Uterus (tissue), 4 donors: ENCODE measurements around the gene GFRA4. TPM values are rescaled to one million over a fixed set of nuclear protein-coding genes. Genes with fewer than 3 reads are reported as not detected.

Experiments
- DNase-seq, 2 donors: peaks; one replicate each; pipeline ENCODE4 v3.0.0-alpha.2; 2019 to 2020
- H3K27ac ChIP-seq, 2 donors: fragments of 200-600 bp; sonication (generic); 1 replicate in 1 of 2; 2 replicates in 1 of 2; pipeline ENCODE4 v1.5.1; 2016 to 2018
- H3K27me3 ChIP-seq, 2 donors: fragments of 200-600 bp; sonication (generic); one replicate each; pipeline ENCODE4 v1.5.1; 2018 to 2019; ENCODE audit warnings: control low read depth in 1 of 2
- H3K36me3 ChIP-seq, 2 donors: fragments of 200-600 bp; sonication (generic); one replicate each; pipeline ENCODE4 v1.5.1; 2019; ENCODE audit warnings: control low read depth in 1 of 2
- H3K4me1 ChIP-seq, 2 donors: fragments of 200-600 bp; sonication (generic); one replicate each; pipeline ENCODE4 v1.5.1; 2018 to 2019; ENCODE audit warnings: control low read depth in 1 of 2
- H3K4me3 ChIP-seq, 2 donors: fragments of 200-600 bp; sonication (generic); 1 replicate in 1 of 2; 2 replicates in 1 of 2; pipeline ENCODE4 v1.5.1; 2018 to 2019; ENCODE audit warnings: mild to moderate bottlenecking in 1 of 2
- H3K9me3 ChIP-seq, 2 donors: fragments of 200-600 bp; sonication (generic); one replicate each; pipeline ENCODE4 v1.5.1; 2019; ENCODE audit warnings: control low read depth in 1 of 2
- CTCF ChIP-seq, 4 experiments: fragments of 200-600 bp in 2 of 4; fragments of 450-650 bp in 2 of 4; sonication (generic) in 2 of 4; IDR thresholded peaks; one replicate each; pipeline ENCODE4 v1.5.1; 2016 to 2019; ENCODE audit warnings: antibody characterized with exemption in 4 of 4, mild to moderate bottlenecking in 2 of 4, moderate library complexity in 1 of 4
- POLR2A ChIP-seq, 2 donors: fragments of 450-650 bp; IDR thresholded peaks; one replicate each; pipeline ENCODE4 v1.6.1; 2016; ENCODE audit warnings: antibody characterized with exemption in 2 of 2, mild to moderate bottlenecking in 1 of 2, moderate library complexity in 1 of 2
- intact Hi-C: fragments of 100-400 bp; cut with DNase I; formaldehyde crosslinking; loops from one replicate; pipeline ENCODE4 v1.15.1; 2023; ENCODE audit warnings: low total_unique reads
- total RNA-seq, 4 donors: library from RNA; depleted of rRNA in 3 of 4; stranded (reverse); fragments of >200 nt in 3 of 4; gene quantifications; one replicate each; pipeline versions ENCODE4 v1.1.0 to v1.2.4, GENCODE V29; 2014 to 2023
- donor health status: DM: yes; HTN: yes; CAD: no.

GFRA4 gene
- total RNA-seq, 4 donors from 2014 or later = not detected

GRCh38 chr20:3692706-3693294 lies 29.6 kb upstream of the GFRA4 start:
- Histone ChIP-seq H3K27me3 (no peaks in the 10 kb centered on the region), H3K4me3 (no peak overlapping the region), H3K4me1 (no peaks in the 10 kb centered on the region), H3K27ac (no peak overlapping the region), H3K9me3 (no peaks in the 10 kb centered on the region), H3K36me3 (no peaks in the 10 kb centered on the region)
- intact Hi-C loops = no loop called here
- no peak for DNase-seq
- no peak for TF ChIP-seq CTCF (IDR thresholded peaks at IDR 0.05)
- TF ChIP-seq POLR2A (IDR thresholded peaks at IDR 0.05) = no peak

- TF ChIP-seq POLR2A (IDR thresholded peaks at IDR 0.05) = no peak
- no peak for TF ChIP-seq CTCF (IDR thresholded peaks at IDR 0.05)
- no peak for DNase-seq
- intact Hi-C loops = no loop called here
Measured at GRCh38 chr20:3691897-3692296, 28.7 kb upstream of the GFRA4 start.

GRCh38 chr20:3691306-3691705 lies 28.1 kb upstream of the GFRA4 start:
- Histone ChIP-seq H3K9me3 (no peaks in the 10 kb centered on the region), H3K27ac (no peak overlapping the region), H3K4me1 (peaks cover 3 to 6% of the 10 kb centered on the region in 2 donors), H3K36me3 (no peaks in the 10 kb centered on the region), H3K4me3 (no peak overlapping the region), H3K27me3 (no peaks in the 10 kb centered on the region)
- TF ChIP-seq POLR2A (IDR thresholded peaks at IDR 0.05) (no peak), CTCF (IDR thresholded peaks at IDR 0.05) (no peak)
- intact Hi-C loops = no loop called here
- no peak for DNase-seq

More at GRCh38 chr20:3691897-3692296, 28.7 kb upstream of the GFRA4 start:
- H3K27ac ChIP-seq = no peak overlapping the region
- no peaks in the 10 kb centered on the region for H3K27me3 ChIP-seq
- H3K9me3 ChIP-seq = no peaks in the 10 kb centered on the region
- no peak overlapping the region for H3K4me3 ChIP-seq
- no peaks in the 10 kb centered on the region for H3K36me3 ChIP-seq
- peaks cover 0 to 6% of the 10 kb centered on the region in 2 donors for H3K4me1 ChIP-seq

- TF ChIP-seq CTCF (IDR thresholded peaks at IDR 0.05) (no peak), POLR2A (IDR thresholded peaks at IDR 0.05) (no peak)
- Histone ChIP-seq H3K4me3 (no peak overlapping the region), H3K4me1 (peaks cover 4 to 6% of the 10 kb centered on the region in 2 donors), H3K9me3 (no peaks in the 10 kb centered on the region), H3K27ac (no peak overlapping the region), H3K27me3 (no peaks in the 10 kb centered on the region), H3K36me3 (no peaks in the 10 kb centered on the region)
- intact Hi-C loops = no loop called here
- no peak for DNase-seq
Measured at GRCh38 chr20:3690413-3690812, 27.2 kb upstream of the GFRA4 start.

GRCh38 chr20:3689978-3690377 lies 26.8 kb upstream of the GFRA4 start:
- no peaks in the 10 kb centered on the region for H3K9me3 ChIP-seq
- DNase-seq = no peak
- H3K27me3 ChIP-seq = no peaks in the 10 kb centered on the region
- intact Hi-C loops = no loop called here
- no peak overlapping the region for H3K4me3 ChIP-seq
- H3K4me1 ChIP-seq = peaks cover 4 to 6% of the 10 kb centered on the region in 2 donors
- TF ChIP-seq POLR2A (IDR thresholded peaks at IDR 0.05) (no peak), CTCF (IDR thresholded peaks at IDR 0.05) (no peak)
- H3K27ac ChIP-seq = no peak overlapping the region
- no peaks in the 10 kb centered on the region for H3K36me3 ChIP-seq
